ENCODE measurements around the gene MYO3B.

GRCh38 chr2:170553748-170554147 lies 375.8 kb downstream of the MYO3B start:
- TF ChIP-seq CTCF (IDR thresholded peaks at IDR 0.05; ENCODE audit: low read depth, low read length, poor library complexity, severe bottlenecking) (no peak), EZH2phosphoT487 (IDR thresholded peaks at IDR 0.05; ENCODE audit: borderline replicate concordance, low read length) (no peak)

Measured in DOHH2 (cell line).